GM19467 (cell line): ENCODE measurements around the gene BCL2L14.
A peak's percentile ranks its signal among the peaks of the same experiment; 100 is the strongest.

Source experiments
- ATAC-seq: cut with Tn5 transposase; IDR thresholded peaks from one replicate; pipeline ENCODE4 v1.9.1; 2021; ENCODE audit warnings: mild to moderate bottlenecking, moderate library complexity; ENCODE audit not compliant: unreplicated experiment

Gene BCL2L14

GRCh38 chr12:12070674-12071656 lies at the start of gene BCL2L14:
Gene BCL2L14 (plus strand): TSS chr12:12070939. CDS start chr12:12079306, 8,367 bp downstream.
- ATAC-seq = no peak

GRCh38 chr12:12022306-12022936 lies 48.3 kb upstream of the BCL2L14 start:
- ATAC-seq = no peak

GRCh38 chr12:12023456-12023855 lies 47.3 kb upstream of the BCL2L14 start:
- no peak for ATAC-seq

- peak; percentile 81 for ATAC-seq
Observed at GRCh38 chr12:12024911-12025682, 45.6 kb upstream of the BCL2L14 start.

- ATAC-seq = no peak
Observed at GRCh38 chr12:12025799-12026386, 44.8 kb upstream of the BCL2L14 start.

- ATAC-seq = no peak
Observed at GRCh38 chr12:12028668-12029402, 41.9 kb upstream of the BCL2L14 start.

GRCh38 chr12:12029653-12030052 lies 41.1 kb upstream of the BCL2L14 start:
- ATAC-seq = no peak

GRCh38 chr12:12032260-12032791 lies 38.4 kb upstream of the BCL2L14 start:
- ATAC-seq = no peak

- ATAC-seq = no peak
Observed at GRCh38 chr12:12032851-12033797, 37.6 kb upstream of the BCL2L14 start.

GRCh38 chr12:12033824-12034223 lies 36.9 kb upstream of the BCL2L14 start:
- no peak for ATAC-seq

- ATAC-seq = no peak
Observed at GRCh38 chr12:12034344-12034743, 36.4 kb upstream of the BCL2L14 start.

GRCh38 chr12:12035229-12035628 lies 35.5 kb upstream of the BCL2L14 start:
- ATAC-seq = no peak

- no peak for ATAC-seq
Observed at GRCh38 chr12:12036901-12037300, 33.8 kb upstream of the BCL2L14 start.

GRCh38 chr12:12039897-12040296 lies 30.8 kb upstream of the BCL2L14 start:
- no peak for ATAC-seq

GRCh38 chr12:12046401-12046800 lies 24.3 kb upstream of the BCL2L14 start:
- ATAC-seq = no peak

GRCh38 chr12:12047682-12048081 lies 23.1 kb upstream of the BCL2L14 start:
- ATAC-seq = no peak

GRCh38 chr12:12048266-12048665 lies 22.5 kb upstream of the BCL2L14 start:
- no peak for ATAC-seq

- no peak for ATAC-seq
Observed at GRCh38 chr12:12048714-12049113, 22.0 kb upstream of the BCL2L14 start.

- no peak for ATAC-seq
Observed at GRCh38 chr12:12051668-12052067, 19.1 kb upstream of the BCL2L14 start.
